SKM-1 (cell line): ENCODE data around the gene TYW1.
"Not testable (repeated sequence)": the region's sequence is repeated elsewhere in the genome, so short reads cannot be mapped to it uniquely, and the experiment has no call there.

ENCODE experiments used
- DNase-seq: peaks from one replicate; lab custom pipeline; 2025; ENCODE audit not compliant: unreplicated experiment; lab: John Stamatoyannopoulos, UW

Gene TYW1, protein sequence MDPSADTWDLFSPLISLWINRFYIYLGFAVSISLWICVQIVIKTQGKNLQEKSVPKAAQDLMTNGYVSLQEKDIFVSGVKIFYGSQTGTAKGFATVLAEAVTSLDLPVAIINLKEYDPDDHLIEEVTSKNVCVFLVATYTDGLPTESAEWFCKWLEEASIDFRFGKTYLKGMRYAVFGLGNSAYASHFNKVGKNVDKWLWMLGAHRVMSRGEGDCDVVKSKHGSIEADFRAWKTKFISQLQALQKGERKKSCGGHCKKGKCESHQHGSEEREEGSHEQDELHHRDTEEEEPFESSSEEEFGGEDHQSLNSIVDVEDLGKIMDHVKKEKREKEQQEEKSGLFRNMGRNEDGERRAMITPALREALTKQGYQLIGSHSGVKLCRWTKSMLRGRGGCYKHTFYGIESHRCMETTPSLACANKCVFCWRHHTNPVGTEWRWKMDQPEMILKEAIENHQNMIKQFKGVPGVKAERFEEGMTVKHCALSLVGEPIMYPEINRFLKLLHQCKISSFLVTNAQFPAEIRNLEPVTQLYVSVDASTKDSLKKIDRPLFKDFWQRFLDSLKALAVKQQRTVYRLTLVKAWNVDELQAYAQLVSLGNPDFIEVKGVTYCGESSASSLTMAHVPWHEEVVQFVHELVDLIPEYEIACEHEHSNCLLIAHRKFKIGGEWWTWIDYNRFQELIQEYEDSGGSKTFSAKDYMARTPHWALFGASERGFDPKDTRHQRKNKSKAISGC

DNA sequence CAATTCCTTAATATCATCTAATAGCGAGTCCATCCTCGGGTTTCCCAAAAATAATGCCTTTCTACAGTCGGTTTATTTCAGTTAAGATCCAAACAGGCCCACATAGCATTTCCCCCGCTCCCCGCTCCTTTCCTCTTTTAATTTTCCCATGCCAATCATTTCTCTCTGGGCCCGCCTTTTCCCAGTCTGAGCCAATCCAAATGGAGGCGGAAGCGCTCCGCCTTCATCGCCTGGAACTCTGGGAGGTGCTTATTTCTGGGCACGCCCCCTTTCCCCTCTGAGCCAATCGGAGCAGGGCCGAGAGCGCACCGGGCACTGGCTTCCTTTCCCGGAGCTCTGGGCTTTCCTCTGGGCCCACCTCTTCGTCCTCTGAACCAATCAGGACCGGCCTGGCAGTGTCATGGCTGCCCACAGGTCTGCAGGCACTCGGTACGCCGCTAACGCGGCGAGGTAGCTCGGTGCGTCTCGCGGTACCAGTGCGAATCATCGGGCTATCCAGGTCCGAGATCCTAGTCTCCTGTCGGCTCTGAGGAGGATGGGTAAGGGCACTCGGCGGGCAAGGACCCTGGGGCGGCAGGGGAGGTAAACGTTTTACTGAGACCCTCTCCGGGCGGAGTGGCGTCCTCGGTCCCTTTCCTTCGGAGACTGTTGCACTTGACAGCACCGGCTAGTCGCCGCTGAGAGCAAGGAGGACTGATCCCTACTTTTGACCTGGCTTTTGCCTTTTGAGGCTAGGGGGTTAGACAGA, at the start of gene TYW1:
Gene TYW1, plus strand, starts transcription at position 390 of the 748 bp plus-strand sequence. Its CDS starts 146 bp downstream, at position 536.
- DNase-seq: peak; percentile 90

DNA sequence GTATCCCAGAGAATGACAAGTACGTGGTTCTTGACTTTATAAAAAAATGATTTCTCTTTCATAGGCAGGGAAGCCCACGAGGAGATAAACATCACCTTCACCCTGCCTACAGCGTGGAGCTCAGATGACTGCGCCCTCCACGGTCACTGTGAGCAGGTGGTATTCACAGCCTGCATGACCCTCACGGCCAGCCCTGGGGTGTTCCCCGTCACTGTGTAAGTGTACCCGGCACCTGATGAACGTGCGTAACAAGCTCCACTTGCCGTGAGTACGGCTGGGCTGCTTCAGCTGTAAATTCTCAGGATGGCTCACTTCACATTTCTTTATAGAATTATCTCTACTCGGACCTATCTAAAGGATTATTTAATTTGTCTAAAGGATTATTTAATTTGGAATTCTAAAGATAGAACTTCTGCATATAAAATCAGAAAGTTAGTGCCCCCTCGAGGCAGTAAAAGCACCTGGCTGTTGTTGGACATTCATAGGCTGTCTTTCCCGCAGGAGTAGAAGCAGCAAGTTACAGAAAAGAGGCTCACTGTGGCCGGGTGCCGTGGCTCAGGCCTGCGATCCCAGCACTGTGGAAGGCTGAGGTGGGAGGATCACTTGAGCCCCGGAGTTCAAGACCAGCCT, 48.0 kb upstream of the TYW1 start:
- no peak for DNase-seq

DNA sequence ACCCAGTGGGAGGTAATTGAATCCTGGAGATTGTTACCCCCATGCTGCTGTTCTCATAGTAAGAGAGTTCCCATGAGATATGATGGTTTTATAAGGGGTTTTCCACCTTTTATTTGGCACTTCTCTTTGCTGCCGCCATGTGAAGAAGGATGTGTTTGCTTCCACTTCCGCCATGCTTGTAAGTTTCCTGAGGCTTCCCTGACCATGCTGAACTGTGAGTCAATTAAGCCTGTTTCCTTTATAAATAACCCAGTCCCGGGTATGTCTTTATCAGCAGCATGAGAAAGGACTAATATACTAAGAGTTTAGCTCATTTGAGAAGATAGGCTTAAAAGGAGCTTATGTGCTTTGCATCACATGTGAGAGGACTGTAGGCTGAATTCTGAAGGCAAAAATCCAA, 46.3 kb upstream of the TYW1 start:
- DNase-seq: no peak

DNA sequence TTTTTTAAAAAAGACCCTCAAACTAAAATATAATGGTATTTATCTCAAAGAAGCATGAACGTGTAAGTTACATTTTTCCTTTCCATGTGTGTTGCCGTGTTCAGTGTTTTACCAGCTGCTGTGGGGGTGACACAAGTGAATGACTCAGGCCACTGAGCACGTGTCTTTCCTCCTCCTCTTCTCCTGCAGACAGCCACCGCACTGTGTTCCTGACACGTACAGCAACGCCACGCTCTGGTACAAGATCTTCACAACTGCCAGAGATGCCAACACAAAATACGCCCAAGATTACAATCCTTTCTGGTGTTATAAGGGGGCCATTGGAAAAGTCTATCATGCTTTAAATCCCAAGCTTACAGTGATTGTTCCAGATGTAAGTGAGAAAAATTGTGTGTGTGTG, 45.9 kb upstream of the TYW1 start:
- DNase-seq: no peak

DNA sequence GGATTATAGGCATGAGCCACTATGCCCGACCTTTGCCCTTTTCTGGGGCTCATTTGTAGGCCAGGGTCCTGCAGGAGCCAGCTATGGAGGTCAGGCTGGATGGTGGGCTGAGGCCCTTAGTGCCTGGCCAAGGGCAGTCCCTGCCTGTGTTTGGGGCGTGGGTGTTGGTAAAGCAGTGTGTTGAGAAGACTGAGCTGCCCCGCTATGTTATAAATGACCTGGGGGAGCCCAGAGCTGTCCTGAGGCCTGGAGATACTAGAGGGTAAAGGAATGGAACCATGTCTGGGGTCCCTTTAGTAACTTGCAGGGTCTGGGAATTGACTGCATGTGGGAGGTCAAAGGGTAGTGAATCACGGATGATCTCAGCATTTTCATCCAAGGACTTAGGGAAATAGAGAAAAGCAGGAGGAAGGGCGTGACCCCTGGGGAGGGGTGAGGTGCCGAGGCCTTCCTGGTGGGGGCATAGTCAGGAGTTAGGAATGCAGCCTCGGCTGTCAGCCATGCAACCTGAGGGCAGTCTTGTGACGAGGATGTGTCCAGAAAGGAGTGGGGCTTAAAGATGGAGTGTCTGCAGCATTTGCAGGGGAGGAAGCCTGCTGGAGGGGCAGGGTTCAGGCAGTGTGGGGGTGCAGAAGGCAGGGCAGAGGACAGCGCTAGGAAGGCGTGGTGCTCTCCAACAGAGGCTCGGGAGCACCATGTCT, 44.1 kb upstream of the TYW1 start:
- no peak for DNase-seq

DNA sequence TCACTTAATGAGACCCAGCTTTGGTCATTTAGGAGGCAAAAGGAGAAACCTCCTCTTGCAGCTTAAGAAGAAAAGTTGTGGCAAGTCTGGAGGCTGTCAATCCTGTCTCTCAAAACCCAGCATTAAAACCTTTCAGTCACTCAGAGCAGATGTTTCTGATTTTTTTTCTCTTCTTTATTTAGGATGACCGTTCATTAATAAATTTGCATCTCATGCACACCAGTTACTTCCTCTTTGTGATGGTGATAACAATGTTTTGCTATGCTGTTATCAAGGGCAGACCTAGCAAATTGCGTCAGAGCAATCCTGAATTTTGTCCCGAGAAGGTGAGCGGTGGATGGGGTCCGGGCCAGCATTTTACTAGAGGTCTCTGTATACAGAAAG, 43.6 kb upstream of the TYW1 start:
- DNase-seq: no peak

DNA sequence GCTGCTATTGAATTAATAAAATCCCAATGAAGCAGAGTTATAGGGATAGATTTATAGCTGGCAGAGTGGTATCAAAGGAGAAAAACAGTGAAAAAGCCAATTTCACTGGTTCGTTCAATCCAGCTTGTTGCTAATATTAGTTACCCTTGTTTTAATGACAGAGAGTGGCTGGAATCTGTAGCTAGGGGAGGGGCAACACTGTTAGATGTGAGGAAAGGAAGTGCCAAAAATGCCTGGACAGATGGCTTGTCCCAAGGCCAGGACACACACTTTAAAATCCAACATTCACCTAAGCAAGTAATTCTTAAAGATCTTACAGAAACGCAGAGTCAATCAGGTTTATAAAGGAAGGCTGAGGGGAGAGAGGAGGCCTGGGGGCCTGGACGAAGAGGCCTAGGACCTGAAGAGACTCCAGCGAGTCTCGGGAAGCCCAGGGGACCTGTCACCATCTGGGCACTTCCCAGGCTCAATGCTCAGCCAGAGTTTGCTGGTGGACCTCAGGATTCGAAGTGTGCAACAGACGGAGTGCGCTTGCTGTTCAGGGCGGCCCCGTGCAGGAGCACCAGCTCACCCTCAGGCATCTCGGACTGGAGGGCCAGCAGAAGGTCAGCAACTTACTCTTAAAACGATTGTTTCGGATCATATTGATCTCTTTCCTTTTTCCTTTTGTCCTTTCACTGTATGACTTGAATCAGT, 38.9 kb upstream of the TYW1 start:
- DNase-seq: no peak

DNA sequence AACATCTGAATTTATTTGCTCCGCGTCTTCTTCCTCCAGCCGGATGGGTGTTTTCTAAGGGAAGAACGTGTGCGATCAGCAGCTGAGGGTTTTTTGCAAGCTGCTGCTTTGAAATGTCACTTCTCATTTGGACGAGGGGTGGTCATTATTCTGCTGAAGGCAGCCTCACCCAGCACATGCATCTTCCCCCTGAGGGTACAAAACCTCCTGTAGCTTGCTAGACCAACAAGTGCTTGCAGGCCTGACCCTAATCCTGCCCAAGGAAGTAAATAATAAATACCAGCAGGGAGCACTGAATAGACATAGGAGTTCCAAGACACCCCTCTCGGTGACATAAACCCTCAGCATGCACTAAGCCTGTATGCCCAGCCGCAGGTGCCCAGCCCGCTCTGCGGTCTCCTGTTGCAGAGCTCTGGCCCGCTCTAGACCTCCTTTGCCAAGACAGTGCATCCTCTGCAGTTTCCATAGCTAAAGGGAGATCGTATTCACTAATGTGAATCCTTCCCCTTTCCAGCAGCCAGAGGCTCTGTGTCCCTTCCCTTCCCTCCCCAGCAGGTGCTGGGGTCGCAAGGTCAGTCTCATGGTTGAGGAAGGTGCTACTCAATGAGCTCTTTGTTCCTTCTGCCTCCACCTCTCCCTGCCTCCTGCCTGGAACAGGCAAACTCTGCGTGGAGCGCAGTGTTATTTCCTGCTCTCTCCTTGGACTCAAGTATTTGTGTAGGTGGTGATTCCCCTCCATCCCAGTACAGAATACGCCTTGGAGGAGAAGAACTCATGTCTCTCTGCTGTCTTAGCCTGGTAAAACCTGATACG, 37.9 kb upstream of the TYW1 start:
- no peak for DNase-seq

DNA sequence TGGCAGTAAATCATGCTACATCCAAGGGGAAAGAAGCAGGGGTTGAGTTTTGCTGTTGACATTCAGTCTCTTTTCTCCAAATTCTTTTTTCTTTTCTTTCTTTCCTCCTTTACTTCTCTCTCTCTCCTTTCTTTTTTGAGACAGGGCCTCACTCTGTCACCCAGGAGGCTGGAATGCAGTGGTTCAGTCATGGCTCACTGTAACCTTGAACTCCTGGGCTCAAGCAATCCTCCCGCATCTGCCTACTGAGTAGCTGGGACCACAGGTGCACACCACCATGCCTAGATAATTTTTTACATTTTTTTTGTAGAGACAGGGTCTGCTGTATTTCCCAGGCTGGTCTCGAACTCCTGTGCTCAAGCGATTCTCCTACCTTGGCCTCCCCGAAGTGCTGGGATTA, 36.4 kb upstream of the TYW1 start:
- DNase-seq: no peak

DNA sequence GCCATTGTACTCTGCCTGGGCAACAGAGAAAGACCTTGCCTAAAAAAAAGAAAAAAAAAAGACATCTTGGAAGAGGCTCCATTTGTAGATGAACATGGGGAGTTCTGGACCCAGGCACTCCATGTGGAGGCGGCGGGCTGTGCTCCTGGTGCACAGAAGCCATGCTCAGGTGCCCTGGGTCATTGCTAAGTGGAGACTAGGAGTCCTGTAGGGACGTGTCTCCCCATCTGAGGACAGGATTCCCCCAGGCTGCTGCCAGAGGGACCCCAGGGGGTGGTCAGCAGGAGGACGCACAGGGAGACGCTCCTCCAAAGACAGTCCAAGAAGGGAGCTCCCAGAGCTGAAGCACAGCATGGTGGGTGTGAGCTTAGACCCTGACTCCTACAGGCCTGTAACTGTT, 35.5 kb upstream of the TYW1 start:
- no peak for DNase-seq

DNA sequence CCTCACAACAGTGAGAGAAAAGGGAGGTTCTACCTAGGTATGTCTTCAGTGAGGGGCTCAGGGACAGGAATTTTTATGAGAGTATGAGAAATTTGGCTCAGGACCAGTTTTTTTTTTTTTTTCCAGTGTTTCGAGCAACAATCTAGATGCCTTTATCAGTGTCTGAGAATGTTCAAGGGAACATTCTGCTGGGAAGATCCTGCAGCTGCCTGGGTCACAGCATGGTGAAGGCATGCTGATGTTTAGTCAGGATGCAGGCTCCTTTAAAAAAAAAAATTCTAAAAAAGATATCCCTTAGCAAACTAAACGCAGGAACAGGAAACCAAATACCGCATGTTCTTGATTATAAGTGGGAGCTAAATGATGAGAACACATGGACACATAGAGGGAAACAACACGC, 32.2 kb upstream of the TYW1 start:
- DNase-seq: no peak

DNA sequence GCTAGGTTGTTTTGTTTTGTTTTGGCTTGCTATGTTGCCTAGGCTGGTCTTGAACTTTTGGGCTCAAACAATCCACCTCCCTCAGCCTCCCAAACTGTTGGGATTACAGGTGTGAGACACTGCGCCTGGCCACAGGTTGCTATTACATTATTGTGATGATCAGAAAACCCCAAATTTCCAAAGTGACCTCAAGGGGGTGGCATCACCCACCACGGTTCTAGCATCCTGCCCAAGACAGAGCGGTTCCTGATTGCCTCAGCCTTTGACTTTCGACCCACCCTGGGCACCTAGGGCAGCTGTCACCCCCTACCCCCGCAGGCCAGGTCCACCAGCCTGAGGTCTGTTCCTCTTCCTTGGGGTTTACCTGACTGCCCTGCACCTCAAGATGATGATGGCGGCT, 29.6 kb upstream of the TYW1 start:
- no peak for DNase-seq

DNA sequence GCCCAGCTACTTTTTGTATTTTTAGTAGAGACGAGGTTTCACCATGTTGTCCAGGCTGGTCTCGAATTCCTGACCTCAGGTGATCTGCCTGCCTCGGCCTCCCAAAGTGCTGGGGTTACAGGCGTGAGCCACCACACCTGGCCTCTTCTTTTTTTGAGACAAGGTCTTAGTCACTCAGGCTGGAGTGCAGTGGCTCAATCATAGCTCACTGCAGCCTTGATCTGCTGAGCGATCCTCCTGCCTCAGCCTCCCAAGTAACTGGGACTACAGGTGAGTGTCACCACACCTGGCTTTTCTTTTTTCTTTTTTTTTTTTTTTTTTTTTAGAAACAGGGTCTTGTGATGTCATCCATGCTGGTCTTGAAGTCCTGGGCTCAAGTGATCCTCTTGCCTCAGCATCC, 27.6 kb upstream of the TYW1 start:
- not testable (repeated sequence) for DNase-seq

DNA sequence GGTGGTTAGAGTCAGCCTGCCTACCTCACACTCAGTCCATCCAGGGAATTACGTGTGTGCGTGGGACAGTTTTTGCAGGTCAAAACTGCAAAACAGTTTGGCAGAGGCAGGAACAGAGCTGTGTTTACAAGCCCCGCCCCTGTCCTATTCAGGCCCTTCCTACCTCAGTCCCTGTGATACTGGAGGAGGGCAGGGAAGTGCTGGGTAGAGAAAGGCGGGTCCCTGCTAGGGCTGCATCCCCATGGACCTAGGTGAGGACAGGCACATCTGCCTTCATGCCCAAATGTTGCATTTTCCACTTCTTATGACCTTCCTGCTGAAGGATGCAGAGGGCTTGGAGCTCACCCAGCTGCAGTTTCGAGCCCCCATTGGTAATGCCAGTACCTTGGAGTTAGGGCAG, 26.3 kb upstream of the TYW1 start:
- DNase-seq: no peak

DNA sequence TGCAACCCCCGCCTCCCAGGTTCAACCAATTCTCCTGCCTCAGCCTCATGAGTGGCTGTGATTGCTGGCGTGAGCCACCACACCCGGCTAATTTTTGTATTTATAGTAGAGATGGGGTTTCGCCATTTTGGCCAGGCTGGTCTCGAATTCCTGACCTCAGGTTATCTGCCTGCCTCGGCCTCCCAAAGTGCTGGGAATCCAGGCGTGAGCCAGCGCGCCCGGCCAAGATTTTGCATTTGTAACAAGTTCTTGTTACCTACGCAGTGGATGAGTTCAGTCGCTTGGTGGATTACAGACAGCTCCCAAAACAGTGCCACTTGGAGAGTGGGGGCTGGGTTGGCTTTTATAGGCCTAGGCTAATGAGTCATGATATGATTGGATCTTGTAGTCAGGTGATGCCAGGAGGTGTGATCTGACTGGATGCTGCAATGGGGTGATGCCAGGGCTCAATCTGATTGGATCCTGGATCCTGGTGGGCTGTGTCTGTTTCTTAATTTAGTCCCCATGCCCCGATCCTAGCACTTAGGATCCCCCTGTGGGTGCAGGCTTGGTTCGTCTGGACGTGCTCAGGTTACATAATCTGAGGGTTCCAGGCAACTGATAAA, 21.5 kb upstream of the TYW1 start:
- DNase-seq: no peak

DNA sequence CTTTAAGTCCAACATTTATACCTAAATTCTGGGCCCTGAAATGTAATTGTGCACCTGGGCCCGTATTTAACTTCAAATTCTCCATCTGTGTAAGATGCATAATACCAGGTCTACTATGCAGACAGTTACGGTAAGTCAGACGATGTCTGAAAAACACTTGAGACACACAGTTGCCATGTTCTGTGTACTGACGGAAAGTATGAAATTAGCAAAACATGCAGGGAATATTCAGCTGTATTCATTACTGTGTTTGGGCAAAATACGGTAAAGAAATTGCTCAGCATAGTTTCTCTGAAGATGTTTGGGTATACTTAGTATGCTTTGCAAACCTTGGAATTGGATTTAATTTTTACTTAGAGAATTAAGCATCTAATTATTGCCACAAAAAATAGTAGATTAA, 18.3 kb upstream of the TYW1 start:
- not testable (repeated sequence) for DNase-seq

DNA sequence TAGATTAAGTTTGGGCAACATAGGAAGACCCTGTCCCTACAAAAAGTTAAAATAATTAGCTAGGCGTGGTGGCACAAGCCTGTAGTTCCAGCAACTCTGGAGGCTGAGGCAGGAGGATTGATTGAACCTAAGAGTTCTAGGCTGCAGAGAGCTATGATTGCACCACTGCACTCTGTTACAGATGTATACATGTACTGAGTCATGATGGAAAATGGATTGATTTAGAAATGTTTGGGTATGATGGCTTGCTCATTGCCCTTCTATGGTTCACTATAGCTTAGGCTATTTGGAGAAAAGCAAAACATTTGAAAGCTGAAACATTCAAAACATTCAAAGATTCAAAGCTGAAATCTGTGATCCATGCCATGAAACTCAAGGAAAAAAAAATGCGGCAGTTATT, 17.6 kb upstream of the TYW1 start:
- DNase-seq: not testable (repeated sequence)

DNA sequence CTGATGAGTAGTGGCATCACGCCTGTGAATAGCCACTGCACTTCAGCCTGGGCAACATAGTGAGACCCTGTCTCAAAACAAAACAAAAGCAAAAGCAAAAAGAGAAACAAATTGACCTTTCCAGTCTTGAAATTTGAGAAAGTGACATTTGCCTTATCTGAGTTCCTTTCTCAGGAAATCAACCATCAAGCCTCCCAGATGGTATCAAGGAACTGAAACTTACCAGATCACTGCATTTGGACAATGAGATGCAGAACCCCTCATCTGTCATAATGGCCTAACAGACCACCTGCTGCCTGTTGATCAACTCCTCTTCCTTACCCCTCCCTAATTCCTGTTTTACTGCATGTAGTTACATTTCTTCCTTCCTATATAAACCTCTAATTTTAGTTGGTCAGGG, 16.3 kb upstream of the TYW1 start:
- DNase-seq: not testable (repeated sequence)

DNA sequence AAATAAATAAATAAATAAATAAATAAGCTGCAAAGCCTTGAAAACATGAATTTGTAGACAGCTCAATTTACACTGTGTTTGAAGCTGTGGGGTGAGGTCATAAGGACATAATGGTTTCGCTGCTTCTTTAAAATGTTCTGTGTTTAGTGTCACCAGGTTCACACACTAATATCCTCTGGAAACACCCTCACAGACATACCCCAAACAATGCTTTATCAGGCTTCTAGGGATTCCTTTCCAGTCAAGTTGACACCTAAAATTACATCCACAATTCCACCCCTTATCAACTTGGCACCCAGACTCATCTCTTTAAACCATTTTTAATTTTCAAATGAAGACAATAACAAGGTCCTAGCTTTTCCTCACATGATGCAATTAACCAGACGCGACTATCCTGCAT, 7.1 kb upstream of the TYW1 start:
- not testable (repeated sequence) for DNase-seq
